NT2/D1 (cell line): ENCODE results near the gene ST3GAL6.

Experiments used
- SUZ12 ChIP-seq: IDR thresholded peaks from 2 replicates; pipeline ENCODE4 v1.6.1; 2011; ENCODE audit not compliant: insufficient read length, insufficient read depth; ENCODE audit errors: extremely low read depth
- YY1 ChIP-seq: IDR thresholded peaks from 2 replicates; pipeline ENCODE4 v1.6.1; 2011; ENCODE audit not compliant: insufficient read length, insufficient read depth
- ZNF274 ChIP-seq: IDR thresholded peaks from 2 replicates; pipeline ENCODE4 v1.6.1; 2011; ENCODE audit warnings: mild to moderate bottlenecking, low read depth, low read length

DNA sequence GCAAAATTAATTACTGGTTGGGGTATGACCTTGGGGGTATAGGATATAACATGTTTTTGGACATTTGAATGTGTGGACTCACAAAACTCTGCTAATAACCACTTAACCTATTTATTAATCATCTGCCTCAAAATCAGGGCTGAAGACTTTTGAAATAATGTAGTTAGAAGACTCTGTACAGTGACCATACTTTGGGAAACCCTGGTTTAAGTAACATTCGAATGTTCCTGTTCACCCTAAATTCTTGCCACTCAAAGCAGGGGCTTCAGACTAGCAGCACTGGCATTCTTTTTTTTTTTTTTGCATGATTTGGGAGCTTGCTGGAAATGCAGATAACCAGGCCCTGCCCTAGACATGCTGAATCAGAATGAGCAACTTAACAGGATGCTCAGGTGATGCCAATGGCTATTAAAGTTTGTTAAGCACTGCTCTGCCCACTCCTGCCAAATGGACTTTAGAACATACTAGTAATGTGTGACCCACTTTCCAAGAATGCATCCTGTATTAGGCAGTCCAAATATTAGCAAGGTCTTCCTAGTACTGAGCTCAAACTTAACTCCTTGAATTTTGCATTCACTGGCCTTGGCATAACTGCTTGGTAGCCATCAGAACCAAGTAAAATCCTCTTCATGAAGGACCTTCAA is 12.7 kb upstream of the ST3GAL6 start:
- TF ChIP-seq ZNF274 (no peak), YY1 (no peak), SUZ12 (no peak)
